ENCODE measurements around the gene NRF1. TPM values are rescaled to one million over a fixed set of nuclear protein-coding genes. Genes with fewer than 3 reads are reported as not detected.

The NRF1 gene
- total RNA-seq, 2 experiments from 2014 or later, result 25.9 to 28.7 TPM

- no peaks in the 10 kb centered on the region for H3K36me3 Mint-ChIP-seq (ENCODE audit: low read depth)
- ChIA-PET POLR2A (no interaction called here), CTCF (no interaction called here)
- DNase-seq, result no peak
- H3K4me1 Mint-ChIP-seq, result peaks cover 9% of the 10 kb centered on the region
- H3K9me3 Mint-ChIP-seq, result no peaks in the 10 kb centered on the region
- no peak overlapping the region for H3K4me3 Mint-ChIP-seq
- no peak overlapping the region for H3K27ac Mint-ChIP-seq
- H3K27me3 Mint-ChIP-seq, result peaks cover 34% of the 10 kb centered on the region
These were observed 163.6 kb downstream of the NRF1 start for GRCh38 chr7:129774871-129775694.

- peaks cover 36% of the 10 kb centered on the region for H3K27me3 Mint-ChIP-seq
- CTCF ChIA-PET, result no interaction called here
- no peak overlapping the region for H3K27ac Mint-ChIP-seq
These were observed 164.3 kb downstream of the NRF1 start for GRCh38 chr7:129775695-129776361.

GRCh38 chr7:129776362-129776722 lies 164.8 kb downstream of the NRF1 start:
- Mint-ChIP-seq H3K36me3 (ENCODE audit: low read depth) (peaks cover 3% of the 10 kb centered on the region), H3K9me3 (no peaks in the 10 kb centered on the region), H3K27ac (no peak overlapping the region), H3K4me3 (no peak overlapping the region), H3K27me3 (peaks cover 40% of the 10 kb centered on the region), H3K4me1 (peaks cover 11% of the 10 kb centered on the region)
- ChIA-PET POLR2A (interaction anchor here (0.6 kb wide), 1 partner anchor 135 kb away, joined by 3 read pairs; no protein-coding TSS in a partner anchor), CTCF (interaction anchor here (1.1 to 1.4 kb wide), 2 partner anchors 16 to 24 kb away, joined by 4 read pairs; no protein-coding TSS in a partner anchor)
- no peak for DNase-seq

More at GRCh38 chr7:129775695-129776361, 164.3 kb downstream of the NRF1 start:
- POLR2A ChIA-PET, result interaction anchor here (0.6 kb wide), 1 partner anchor 136 kb away, joined by 3 read pairs; no protein-coding TSS in a partner anchor
- Mint-ChIP-seq H3K4me3 (no peak overlapping the region), H3K9me3 (no peaks in the 10 kb centered on the region), H3K4me1 (peaks cover 9% of the 10 kb centered on the region), H3K36me3 (ENCODE audit: low read depth) (no peaks in the 10 kb centered on the region)
- DNase-seq, result no peak

GRCh38 chr7:129777195-129777844 lies 165.8 kb downstream of the NRF1 start:
- Mint-ChIP-seq H3K27me3 (peaks cover 49% of the 10 kb centered on the region), H3K4me1 (peaks cover 18% of the 10 kb centered on the region), H3K36me3 (ENCODE audit: low read depth) (peaks cover 3% of the 10 kb centered on the region), H3K4me3 (no peak overlapping the region), H3K27ac (no peak overlapping the region), H3K9me3 (no peaks in the 10 kb centered on the region)
- no peak for DNase-seq
- ChIA-PET POLR2A (no interaction called here), CTCF (interaction anchor here (1.1 to 1.4 kb wide), 2 partner anchors 15 to 25 kb away, joined by 4 read pairs; no protein-coding TSS in a partner anchor)

- Mint-ChIP-seq H3K4me3 (peak overlapping the region; percentile 16), H3K27ac (no peak overlapping the region), H3K36me3 (ENCODE audit: low read depth) (peaks cover 3% of the 10 kb centered on the region), H3K9me3 (no peaks in the 10 kb centered on the region), H3K27me3 (peaks cover 58% of the 10 kb centered on the region), H3K4me1 (peaks cover 25% of the 10 kb centered on the region)
- ChIA-PET CTCF (interaction anchor here (1.4 kb wide), 1 partner anchor 26 kb away, joined by 4 read pairs; no protein-coding TSS in a partner anchor), POLR2A (no interaction called here)
- DNase-seq, result no peak
These were observed 166.7 kb downstream of the NRF1 start for GRCh38 chr7:129777993-129778769.

- CTCF ChIA-PET, result interaction anchor here (1.1 kb wide), 1 partner anchor 13 kb away, joined by 3 read pairs; no protein-coding TSS in a partner anchor
- H3K4me1 Mint-ChIP-seq, result peaks cover 30% of the 10 kb centered on the region
- POLR2A ChIA-PET, result no interaction called here
- DNase-seq, result no peak
- peaks cover 3% of the 10 kb centered on the region for H3K36me3 Mint-ChIP-seq (ENCODE audit: low read depth)
- no peak overlapping the region for H3K27ac Mint-ChIP-seq
- peaks cover 63% of the 10 kb centered on the region for H3K27me3 Mint-ChIP-seq
- no peaks in the 10 kb centered on the region for H3K9me3 Mint-ChIP-seq
- H3K4me3 Mint-ChIP-seq, result peak overlapping the region; percentile 16
These were observed 167.5 kb downstream of the NRF1 start for GRCh38 chr7:129778770-129779601.

- Mint-ChIP-seq H3K27me3 (peaks cover 67% of the 10 kb centered on the region), H3K9me3 (no peaks in the 10 kb centered on the region), H3K4me3 (no peak overlapping the region), H3K4me1 (peaks cover 30% of the 10 kb centered on the region), H3K27ac (no peak overlapping the region), H3K36me3 (ENCODE audit: low read depth) (peaks cover 3% of the 10 kb centered on the region)
- ChIA-PET CTCF (interaction anchor here (1.1 to 1.3 kb wide), 2 partner anchors 13 to 116 kb away, joined by 3 read pairs; no protein-coding TSS in a partner anchor), POLR2A (no interaction called here)
- DNase-seq, result peak; percentile 27
These were observed 168.2 kb downstream of the NRF1 start for GRCh38 chr7:129779602-129780256.

GRCh38 chr7:129780257-129780973 lies 168.9 kb downstream of the NRF1 start:
- Mint-ChIP-seq H3K9me3 (no peaks in the 10 kb centered on the region), H3K36me3 (ENCODE audit: low read depth) (peaks cover 3% of the 10 kb centered on the region), H3K4me3 (peak overlapping the region; percentile 51), H3K4me1 (peaks cover 35% of the 10 kb centered on the region), H3K27me3 (peaks cover 73% of the 10 kb centered on the region), H3K27ac (no peak overlapping the region)
- peak; percentile 71 for DNase-seq
- ChIA-PET POLR2A (no interaction called here), CTCF (interaction anchor here (1.1 to 2.0 kb wide), 5 partner anchors 12 to 413 kb away, joined by 3 to 6 read pairs (median 3); no protein-coding TSS in a partner anchor)

GRCh38 chr7:129780974-129781927 lies 169.7 kb downstream of the NRF1 start:
- Mint-ChIP-seq H3K36me3 (ENCODE audit: low read depth) (peaks cover 3% of the 10 kb centered on the region), H3K4me1 (peaks cover 43% of the 10 kb centered on the region), H3K27ac (peak overlapping the region; percentile 76), H3K4me3 (peak overlapping the region; percentile 68), H3K27me3 (peaks cover 73% of the 10 kb centered on the region), H3K9me3 (no peaks in the 10 kb centered on the region)
- CTCF ChIA-PET, result interaction anchor here (0.6 to 2.0 kb wide), 5 partner anchors 48 to 413 kb away, joined by 3 to 6 read pairs (median 4); no protein-coding TSS in a partner anchor
- no peak for DNase-seq
- POLR2A ChIA-PET, result no interaction called here

All from activated CD4-positive, alpha-beta T cell treated with anti-CD3 and anti-CD28 coated beads, Interleukin-2, amount 10 ng/mL, durations not matched to agents 7 days and 5 days (primary cell).